Measurements from ENCODE around the gene CBR1. TPM values are rescaled to one million over a fixed set of nuclear protein-coding genes. Genes with fewer than 3 reads are reported as not detected.

The CBR1 gene
- polyA plus RNA-seq, 3 donors = 36.9 to 114 (median 100) TPM

DNA sequence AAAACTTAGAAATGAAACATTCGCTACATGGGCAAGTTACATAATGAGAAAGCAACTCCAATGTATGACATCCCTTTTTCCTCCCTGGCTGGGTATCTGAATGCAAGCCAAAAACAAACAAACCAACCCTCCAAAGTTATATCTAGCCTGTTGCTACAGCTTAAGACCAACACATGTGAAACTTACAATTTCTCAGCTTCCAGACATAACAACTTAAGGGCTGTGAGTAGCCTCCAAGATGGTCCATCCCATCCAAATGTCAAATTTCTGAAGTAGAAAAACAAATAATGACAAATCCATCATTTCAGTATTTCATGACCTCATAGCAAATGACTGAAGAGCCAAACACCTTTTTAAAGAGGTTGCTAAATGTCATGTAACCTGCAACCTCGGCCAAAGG, 29.4 kb upstream of the CBR1 start:
- Mint-ChIP-seq H3K36me3 (peaks cover 77 to 88% of the 10 kb centered on the region in 2 donors), H3K4me3 (no peak overlapping the region)
- H3K36me3 ChIP-seq (replicated peaks in 1 of 2; ENCODE audit: control insufficient read depth in 1 of 2, insufficient read depth in 2 of 2, low read length in 2 of 2) = peaks cover 63 to 95% of the 10 kb centered on the region in 2 donors

DNA sequence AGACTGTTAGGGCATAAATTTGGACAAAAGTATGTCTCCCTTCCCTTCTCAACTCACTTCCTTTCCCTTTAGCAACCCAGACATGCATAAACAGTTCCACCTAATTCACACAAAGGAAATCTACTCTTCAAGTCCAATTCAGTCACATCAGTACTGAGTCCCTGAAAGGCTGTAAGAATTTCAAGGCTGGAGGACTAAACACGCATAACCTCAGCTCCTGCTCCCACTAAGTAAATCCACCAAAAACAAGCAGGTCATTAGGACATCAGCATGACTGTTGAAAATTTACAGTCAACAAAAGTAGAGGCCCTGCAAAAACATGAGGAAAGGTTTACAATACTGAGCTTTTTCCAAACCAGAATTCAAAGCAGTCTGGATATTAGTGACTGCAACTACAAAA, 27.9 kb upstream of the CBR1 start:
- Mint-ChIP-seq H3K27ac (no peak overlapping the region), H3K9me3 (no peaks in the 10 kb centered on the region), H3K4me1 (no peaks in the 10 kb centered on the region), H3K27me3 (ENCODE audit: low read depth in 3 of 3) (no peaks in the 10 kb centered on the region), H3K4me3 (no peak overlapping the region), H3K36me3 (peaks cover 73 to 86% of the 10 kb centered on the region in 2 donors)
- TF ChIP-seq, protein P1, sequence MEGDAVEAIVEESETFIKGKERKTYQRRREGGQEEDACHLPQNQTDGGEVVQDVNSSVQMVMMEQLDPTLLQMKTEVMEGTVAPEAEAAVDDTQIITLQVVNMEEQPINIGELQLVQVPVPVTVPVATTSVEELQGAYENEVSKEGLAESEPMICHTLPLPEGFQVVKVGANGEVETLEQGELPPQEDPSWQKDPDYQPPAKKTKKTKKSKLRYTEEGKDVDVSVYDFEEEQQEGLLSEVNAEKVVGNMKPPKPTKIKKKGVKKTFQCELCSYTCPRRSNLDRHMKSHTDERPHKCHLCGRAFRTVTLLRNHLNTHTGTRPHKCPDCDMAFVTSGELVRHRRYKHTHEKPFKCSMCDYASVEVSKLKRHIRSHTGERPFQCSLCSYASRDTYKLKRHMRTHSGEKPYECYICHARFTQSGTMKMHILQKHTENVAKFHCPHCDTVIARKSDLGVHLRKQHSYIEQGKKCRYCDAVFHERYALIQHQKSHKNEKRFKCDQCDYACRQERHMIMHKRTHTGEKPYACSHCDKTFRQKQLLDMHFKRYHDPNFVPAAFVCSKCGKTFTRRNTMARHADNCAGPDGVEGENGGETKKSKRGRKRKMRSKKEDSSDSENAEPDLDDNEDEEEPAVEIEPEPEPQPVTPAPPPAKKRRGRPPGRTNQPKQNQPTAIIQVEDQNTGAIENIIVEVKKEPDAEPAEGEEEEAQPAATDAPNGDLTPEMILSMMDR (IDR thresholded peaks at IDR 0.05) = no peak
- Histone ChIP-seq H3K79me2 (ENCODE audit: insufficient read depth, low read length) (no peaks in the 10 kb centered on the region), H3K4me3 (replicated peaks in 1 of 3; ENCODE audit: low read depth in 2 of 3, low read length in 3 of 3) (no peak overlapping the region), H3K36me3 (replicated peaks in 1 of 2; ENCODE audit: control insufficient read depth in 1 of 2, insufficient read depth in 2 of 2, low read length in 2 of 2) (peaks cover 64 to 95% of the 10 kb centered on the region in 2 donors), H2AFZ (ENCODE audit: insufficient read depth, low read depth, low read length, poor library complexity, severe bottlenecking) (no peak overlapping the region), H3K27ac (ENCODE audit: low read depth in 1 of 2, low read length in 2 of 2) (no peak overlapping the region), H3K9me3 (replicated peaks in 1 of 2; ENCODE audit: control insufficient read depth in 1 of 2, insufficient read depth in 1 of 2, low read length in 2 of 2) (no peaks in the 10 kb centered on the region), H3K4me1 (ENCODE audit: control insufficient read depth in 1 of 2, insufficient read depth in 2 of 2, low read length in 2 of 2) (no peaks in the 10 kb centered on the region), H3K4me2 (replicated peaks; ENCODE audit: extremely low read depth, low read length, poor library complexity, severe bottlenecking) (no peak overlapping the region), H3K9ac (ENCODE audit: insufficient read depth, low read length, poor library complexity, severe bottlenecking) (no peak overlapping the region), H4K20me1 (ENCODE audit: insufficient read depth, low read length) (no peaks in the 10 kb centered on the region), H3K27me3 (ENCODE audit: control insufficient read depth in 2 of 2, insufficient read depth in 2 of 2, low read length in 2 of 2) (no peaks in the 10 kb centered on the region)
- DNase-seq = no peak
- WGBS (ENCODE audit: insufficient coverage) = no CpG with 5 or more reads among the region's 1 CpG
- intact Hi-C loops (cut with micrococcal nuclease) = no loop called here

More for the DNA sequence above, 29.4 kb upstream of the CBR1 start:
- Histone ChIP-seq H3K4me2 (replicated peaks; ENCODE audit: extremely low read depth, low read length, poor library complexity, severe bottlenecking) (no peak overlapping the region), H3K79me2 (ENCODE audit: insufficient read depth, low read length) (no peaks in the 10 kb centered on the region), H4K20me1 (ENCODE audit: insufficient read depth, low read length) (no peaks in the 10 kb centered on the region), H3K4me3 (replicated peaks in 1 of 3; ENCODE audit: low read depth in 2 of 3, low read length in 3 of 3) (no peak overlapping the region), H3K4me1 (ENCODE audit: control insufficient read depth in 1 of 2, insufficient read depth in 2 of 2, low read length in 2 of 2) (no peaks in the 10 kb centered on the region), H3K27ac (ENCODE audit: low read depth in 1 of 2, low read length in 2 of 2) (no peak overlapping the region), H3K27me3 (ENCODE audit: control insufficient read depth in 2 of 2, insufficient read depth in 2 of 2, low read length in 2 of 2) (no peaks in the 10 kb centered on the region), H3K9me3 (replicated peaks in 1 of 2; ENCODE audit: control insufficient read depth in 1 of 2, insufficient read depth in 1 of 2, low read length in 2 of 2) (no peaks in the 10 kb centered on the region), H2AFZ (ENCODE audit: insufficient read depth, low read depth, low read length, poor library complexity, severe bottlenecking) (no peak overlapping the region), H3K9ac (ENCODE audit: insufficient read depth, low read length, poor library complexity, severe bottlenecking) (no peak overlapping the region)
- H3K4me1 Mint-ChIP-seq = no peaks in the 10 kb centered on the region
- TF ChIP-seq, protein P1 (IDR thresholded peaks at IDR 0.05) = no peak
- WGBS (ENCODE audit: insufficient coverage) = 84% methylated on average over 2 of the region's 2 CpGs
- no peaks in the 10 kb centered on the region for H3K9me3 Mint-ChIP-seq
- no peaks in the 10 kb centered on the region for H3K27me3 Mint-ChIP-seq (ENCODE audit: low read depth in 3 of 3)
- no peak for DNase-seq
- intact Hi-C loops (cut with micrococcal nuclease) = no loop called here
- no peak overlapping the region for H3K27ac Mint-ChIP-seq
